Measurements from ENCODE around the gene MYL12A. TPM values are rescaled to one million over a fixed set of nuclear protein-coding genes. Genes with fewer than 3 reads are reported as not detected.
A peak's percentile ranks its signal among the peaks of the same experiment; 100 is the strongest.

The MYL12A gene
- total and polyA plus RNA-seq, 2 experiments from 2014 or later: 152 to 420 TPM

GRCh38 chr18:3260995-3261372, 13.4 kb downstream of the MYL12A start:
- no peak for DNase-seq (ENCODE audit: low read depth in 1 of 2, low spot score in 1 of 2)
- no peaks in the 10 kb centered on the region for H3K9me3 ChIP-seq (ENCODE audit: low read depth)

DNA sequence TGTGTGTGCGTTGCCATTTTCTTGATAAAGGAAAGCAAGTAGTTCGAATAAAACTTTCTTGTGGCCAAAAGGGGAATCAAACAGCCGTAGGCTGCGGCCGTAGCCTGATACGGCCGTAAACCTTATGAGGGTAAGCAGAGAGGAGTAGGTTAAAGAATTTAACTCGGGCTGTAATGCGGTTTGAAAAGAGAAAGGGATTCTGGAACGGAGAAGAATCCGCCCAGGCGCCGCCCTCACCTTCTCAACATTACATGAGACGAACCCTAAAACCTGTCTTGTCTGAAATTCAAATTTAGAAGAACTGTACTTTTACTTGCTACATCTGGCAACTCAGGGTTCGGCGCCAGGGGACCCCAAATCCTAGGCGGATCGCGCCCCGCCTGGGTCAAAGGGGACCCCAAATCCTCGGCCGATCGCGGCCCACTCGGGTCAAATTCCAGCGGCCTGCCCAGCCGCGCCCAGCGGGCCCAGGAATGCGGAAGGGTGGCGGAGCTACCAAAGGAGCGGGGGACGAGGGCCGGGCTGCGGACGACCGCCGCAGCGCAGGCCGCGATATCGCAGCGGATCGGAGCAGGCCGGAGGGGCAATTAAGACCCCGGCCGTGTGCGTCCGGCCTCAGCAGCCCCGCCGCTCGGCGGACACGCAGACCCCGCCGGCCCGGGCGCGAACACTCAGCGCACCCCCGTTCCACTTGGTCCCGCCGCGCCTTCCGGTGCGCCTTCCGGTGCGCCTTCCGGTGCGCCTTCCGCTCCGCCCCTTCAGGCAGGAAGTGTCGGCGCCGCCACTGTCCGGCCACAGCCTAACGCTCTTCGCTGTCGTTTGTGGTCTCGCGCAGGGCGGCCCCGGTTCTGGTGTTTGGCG, 14.0 kb downstream of the MYL12A start, which contains the start of gene MYL12B:
TSS of gene MYL12B (plus strand) at position 761 of the 861 bp plus-strand sequence. CDS start 10,766 bp downstream, outside the sequence.
- Histone ChIP-seq H3K4me3 (peak within 1 kb of the TSS; percentile 71), H3K27me3 (no peaks in the 10 kb centered on the region), H3K36me3 (peaks cover 3% of the 10 kb centered on the region), H3K9me3 (ENCODE audit: low read depth) (no peaks in the 10 kb centered on the region), H3K4me1 (ENCODE audit: low read depth) (peaks cover 28% of the 10 kb centered on the region), H3K27ac (peak within 1 kb of the TSS; percentile 99)
- peak; percentile 84 to 91 for DNase-seq (ENCODE audit: low read depth in 1 of 2, low spot score in 1 of 2)
- no peak for TF ChIP-seq CTCF (IDR thresholded peaks at IDR 0.05; ENCODE audit: low read depth, low read length)

More at GRCh38 chr18:3260995-3261372, 13.4 kb downstream of the MYL12A start:
- no peak for TF ChIP-seq CTCF (IDR thresholded peaks at IDR 0.05; ENCODE audit: low read depth, low read length)
- no peaks in the 10 kb centered on the region for H3K27me3 ChIP-seq
- H3K36me3 ChIP-seq: peaks cover 8% of the 10 kb centered on the region
- peak overlapping the region; percentile 71 for H3K4me3 ChIP-seq
- peak overlapping the region; percentile 99 for H3K27ac ChIP-seq
- H3K4me1 ChIP-seq (ENCODE audit: low read depth): peaks cover 33% of the 10 kb centered on the region

GRCh38 chr18:3262234-3263131, 14.9 kb downstream of the MYL12A start:
- no peaks in the 10 kb centered on the region for H3K36me3 ChIP-seq

GRCh38 chr18:3263132-3263700, 15.6 kb downstream of the MYL12A start:
- no peak for TF ChIP-seq CTCF (IDR thresholded peaks at IDR 0.05; ENCODE audit: low read depth, low read length)
- Histone ChIP-seq H3K27ac (peak overlapping the region; percentile 99), H3K36me3 (no peaks in the 10 kb centered on the region), H3K9me3 (ENCODE audit: low read depth) (no peaks in the 10 kb centered on the region), H3K4me3 (peak overlapping the region; percentile 71), H3K27me3 (no peaks in the 10 kb centered on the region), H3K4me1 (ENCODE audit: low read depth) (peaks cover 22% of the 10 kb centered on the region)
- no peak for DNase-seq (ENCODE audit: low read depth in 1 of 2, low spot score in 1 of 2)

More at GRCh38 chr18:3262234-3263131, 14.9 kb downstream of the MYL12A start:
- H3K27me3 ChIP-seq: no peaks in the 10 kb centered on the region
- peak in 1 of 2 donors; percentile 50 for DNase-seq (ENCODE audit: low read depth in 1 of 2, low spot score in 1 of 2)
- H3K27ac ChIP-seq: peak overlapping the region; percentile 99
- H3K9me3 ChIP-seq (ENCODE audit: low read depth): no peaks in the 10 kb centered on the region
- H3K4me3 ChIP-seq: peak overlapping the region; percentile 71
- TF ChIP-seq CTCF (IDR thresholded peaks at IDR 0.05; ENCODE audit: low read depth, low read length): no peak
- H3K4me1 ChIP-seq (ENCODE audit: low read depth): peaks cover 22% of the 10 kb centered on the region

DNA sequence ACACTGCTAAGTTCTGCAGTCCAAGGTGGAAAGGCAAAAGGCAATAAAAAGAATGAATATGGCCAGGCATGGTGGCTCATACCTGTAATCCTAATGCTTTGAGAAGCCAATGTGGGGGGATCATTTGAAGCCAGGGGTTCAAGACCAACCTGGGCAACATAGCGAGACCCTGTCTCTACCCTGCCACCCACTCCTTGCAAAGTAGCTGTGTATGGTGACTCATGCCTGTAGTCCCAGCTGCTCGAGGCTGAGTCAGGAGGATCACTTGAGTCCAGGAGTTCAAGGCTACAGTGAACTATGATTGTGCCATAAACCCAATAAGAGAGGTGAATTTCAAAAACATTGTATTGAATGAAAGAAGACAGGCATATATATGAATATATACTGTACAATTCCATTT, 16.8 kb downstream of the MYL12A start:
- Histone ChIP-seq H3K4me3 (no peak overlapping the region), H3K36me3 (no peaks in the 10 kb centered on the region), H3K27ac (no peak overlapping the region), H3K9me3 (ENCODE audit: low read depth) (no peaks in the 10 kb centered on the region), H3K4me1 (ENCODE audit: low read depth) (peaks cover 22% of the 10 kb centered on the region), H3K27me3 (no peaks in the 10 kb centered on the region)
- no peak for TF ChIP-seq CTCF (IDR thresholded peaks at IDR 0.05; ENCODE audit: low read depth, low read length)
- DNase-seq (ENCODE audit: low read depth in 1 of 2, low spot score in 1 of 2): no peak

Measured in cardiac muscle cell (in vitro differentiated cells and primary cell).